GM19025 (cell line): ENCODE data around the gene PIF1.

Experiments
- ATAC-seq: cut with Tn5 transposase; IDR thresholded peaks from one replicate; pipeline ENCODE4 v1.9.1; 2021; ENCODE audit warnings: mild to moderate bottlenecking, low read depth, moderate library complexity; ENCODE audit not compliant: unreplicated experiment

PIF1 gene, protein sequence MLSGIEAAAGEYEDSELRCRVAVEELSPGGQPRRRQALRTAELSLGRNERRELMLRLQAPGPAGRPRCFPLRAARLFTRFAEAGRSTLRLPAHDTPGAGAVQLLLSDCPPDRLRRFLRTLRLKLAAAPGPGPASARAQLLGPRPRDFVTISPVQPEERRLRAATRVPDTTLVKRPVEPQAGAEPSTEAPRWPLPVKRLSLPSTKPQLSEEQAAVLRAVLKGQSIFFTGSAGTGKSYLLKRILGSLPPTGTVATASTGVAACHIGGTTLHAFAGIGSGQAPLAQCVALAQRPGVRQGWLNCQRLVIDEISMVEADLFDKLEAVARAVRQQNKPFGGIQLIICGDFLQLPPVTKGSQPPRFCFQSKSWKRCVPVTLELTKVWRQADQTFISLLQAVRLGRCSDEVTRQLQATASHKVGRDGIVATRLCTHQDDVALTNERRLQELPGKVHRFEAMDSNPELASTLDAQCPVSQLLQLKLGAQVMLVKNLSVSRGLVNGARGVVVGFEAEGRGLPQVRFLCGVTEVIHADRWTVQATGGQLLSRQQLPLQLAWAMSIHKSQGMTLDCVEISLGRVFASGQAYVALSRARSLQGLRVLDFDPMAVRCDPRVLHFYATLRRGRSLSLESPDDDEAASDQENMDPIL

GRCh38 chr15:64825431-64826294, at the start of gene PIF1:
TSS of gene PIF1 (minus strand) at chr15:64825647. CDS start at chr15:64824335, 1,312 bp downstream.
- peak; percentile 71 for ATAC-seq

GRCh38 chr15:64870353-64870752, 44.9 kb upstream of the PIF1 start:
- no peak for ATAC-seq

GRCh38 chr15:64869501-64869900, 44.1 kb upstream of the PIF1 start:
- no peak for ATAC-seq

DNA sequence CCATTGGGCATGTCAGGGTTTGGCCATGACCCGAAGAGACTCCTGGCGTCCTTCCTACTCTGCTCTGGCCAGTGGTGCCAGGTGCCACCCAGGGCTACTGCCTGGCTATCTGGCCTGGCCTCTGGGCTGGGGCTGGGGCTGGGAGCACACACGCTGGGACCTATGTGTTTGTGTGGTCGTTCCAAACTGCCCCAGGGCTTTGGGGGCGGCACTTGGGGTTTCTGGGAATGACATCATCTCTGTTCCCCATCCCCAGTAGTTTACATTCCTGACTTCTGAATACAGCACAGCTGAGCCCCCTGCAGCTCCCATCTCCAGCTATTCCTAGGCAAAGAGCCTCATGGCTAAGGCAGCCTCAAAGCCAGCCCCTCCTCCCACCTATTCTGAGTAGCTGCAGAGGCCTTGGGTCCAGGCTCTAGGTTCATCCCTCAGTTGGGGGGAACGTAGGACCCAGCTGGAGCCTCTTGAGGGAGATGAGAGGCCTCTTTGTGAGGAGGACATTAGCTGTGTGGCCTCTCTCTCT, 40.6 kb upstream of the PIF1 start:
- no peak for ATAC-seq

DNA sequence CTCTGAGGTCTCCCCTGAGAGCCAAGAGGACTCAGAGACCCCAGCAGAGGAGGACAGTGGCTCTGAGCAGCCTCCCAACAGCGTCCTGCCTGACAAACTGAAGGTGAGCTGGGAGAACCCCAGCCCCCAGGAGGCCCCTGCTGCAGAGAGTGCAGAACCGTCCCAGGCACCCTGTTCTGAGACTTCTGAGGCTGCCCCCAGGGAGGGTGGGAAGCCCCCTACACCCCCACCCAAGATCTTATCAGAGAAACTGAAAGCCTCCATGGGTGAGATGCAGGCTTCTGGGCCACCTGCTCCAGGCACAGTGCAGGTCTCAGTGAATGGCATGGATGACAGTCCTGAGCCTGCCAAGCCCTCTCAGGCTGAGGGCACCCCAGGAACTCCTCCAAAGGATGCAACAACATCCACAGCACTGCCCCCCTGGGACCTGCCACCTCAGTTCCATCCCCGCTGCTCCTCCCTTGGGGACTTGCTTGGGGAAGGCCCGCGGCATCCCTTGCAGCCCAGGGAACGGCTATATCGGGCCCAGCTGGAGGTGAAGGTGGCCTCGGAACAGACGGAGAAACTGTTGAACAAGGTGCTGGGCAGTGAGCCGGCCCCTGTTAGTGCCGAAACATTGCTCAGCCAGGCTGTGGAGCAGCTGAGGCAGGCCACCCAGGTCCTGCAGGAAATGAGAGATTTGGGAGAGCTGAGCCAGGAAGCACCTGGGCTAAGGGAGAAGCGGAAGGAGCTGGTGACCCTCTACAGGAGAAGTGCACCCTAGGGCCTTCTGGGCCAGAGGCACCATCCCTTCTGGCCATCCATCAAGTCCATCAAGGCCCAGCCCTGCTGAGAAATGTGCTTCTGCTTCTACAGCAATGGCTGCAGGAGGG, 39.9 kb upstream of the PIF1 start:
- ATAC-seq = peak; percentile 76

- ATAC-seq = no peak
These were observed 38.6 kb upstream of the PIF1 start for GRCh38 chr15:64864068-64864467.

DNA sequence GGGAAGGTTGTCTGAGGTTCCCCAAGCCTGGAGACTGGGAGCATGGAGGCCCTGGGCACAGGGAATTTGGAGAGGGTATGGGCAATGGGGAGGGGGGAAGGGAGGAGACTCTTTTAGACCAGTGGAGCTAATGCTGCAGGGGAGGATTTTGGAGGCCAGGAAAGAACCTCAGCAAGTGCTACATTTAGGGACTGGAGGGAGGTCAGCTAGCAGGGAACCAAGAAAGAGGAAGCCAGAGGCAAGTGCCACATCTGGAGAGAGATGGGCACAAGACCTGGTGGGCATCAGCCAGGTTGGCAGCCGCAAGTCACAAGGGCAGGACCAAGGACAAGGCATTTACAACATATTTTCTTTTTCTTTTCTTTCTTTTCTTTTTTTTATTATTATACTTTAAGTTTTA, 37.0 kb upstream of the PIF1 start:
- no peak for ATAC-seq

DNA sequence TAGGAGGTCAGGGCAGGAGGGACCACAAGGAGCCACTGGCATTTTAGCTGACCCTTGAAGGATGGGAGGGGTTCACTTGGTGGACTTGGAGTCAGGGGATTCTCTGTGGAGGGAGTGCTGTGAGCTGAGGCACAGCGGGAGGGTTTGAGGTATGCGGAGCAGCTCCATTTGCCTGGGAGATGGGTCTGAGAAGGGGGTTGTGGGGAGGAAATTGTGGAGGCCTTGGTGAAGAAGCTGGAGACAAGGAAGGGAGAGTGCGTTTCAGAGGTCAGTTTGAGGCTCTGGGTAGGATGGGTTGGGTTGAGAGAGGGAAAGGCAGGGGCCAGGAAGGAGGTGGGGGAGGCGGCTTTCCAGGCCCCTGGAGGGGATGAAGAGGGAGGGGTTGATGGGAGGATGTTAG, 36.5 kb upstream of the PIF1 start:
- ATAC-seq = no peak

DNA sequence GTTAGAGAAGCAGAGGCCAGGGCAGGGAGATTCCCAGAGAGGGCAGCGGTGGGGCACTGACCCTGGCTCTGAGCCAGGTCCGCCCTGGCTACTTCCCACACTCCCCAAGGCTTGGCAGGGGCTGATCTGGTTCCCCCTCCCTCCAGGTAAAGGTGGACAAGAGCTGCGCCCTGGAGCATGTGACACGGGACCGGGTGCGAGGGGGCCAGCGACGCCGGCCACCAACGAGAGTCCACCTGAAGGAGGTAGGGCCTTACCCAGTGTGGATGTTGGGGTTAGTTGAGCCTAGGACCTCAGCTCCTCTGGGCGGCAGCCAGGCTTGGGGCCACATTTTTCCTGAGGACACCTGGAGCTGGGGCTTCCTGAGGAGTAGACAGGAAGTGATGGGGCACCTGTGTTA, 35.9 kb upstream of the PIF1 start:
- no peak for ATAC-seq

- ATAC-seq = no peak
These were observed 33.8 kb upstream of the PIF1 start for GRCh38 chr15:64859226-64859625.

DNA sequence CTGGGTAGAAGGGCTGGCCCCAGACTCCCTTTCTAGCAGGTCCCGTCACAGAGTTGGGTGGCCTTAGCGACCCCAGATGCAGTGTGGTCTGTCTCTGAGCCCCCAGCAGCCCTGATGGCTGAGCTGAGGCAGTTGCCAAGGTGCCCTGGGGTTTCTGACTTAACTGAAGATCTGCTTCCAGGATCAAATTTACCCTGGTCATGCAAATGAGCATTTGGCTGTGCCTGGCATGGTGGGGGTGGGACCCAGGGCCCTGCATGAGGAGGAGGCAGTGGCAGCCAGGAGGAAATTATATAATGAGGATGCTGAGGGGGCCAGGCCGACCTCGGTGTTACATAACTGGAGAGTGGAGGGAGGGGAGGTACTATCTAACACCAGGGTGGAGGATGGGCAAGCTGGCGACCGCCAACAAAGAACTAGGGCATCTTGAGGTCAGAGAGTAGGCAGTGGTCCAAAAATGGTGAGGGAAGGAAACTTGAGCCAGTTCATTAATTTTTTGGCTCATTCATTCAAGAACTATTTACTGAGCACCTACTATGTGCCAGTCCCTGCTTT, 32.7 kb upstream of the PIF1 start:
- ATAC-seq = no peak

- no peak for ATAC-seq
These were observed 32.0 kb upstream of the PIF1 start for GRCh38 chr15:64857421-64857820.

DNA sequence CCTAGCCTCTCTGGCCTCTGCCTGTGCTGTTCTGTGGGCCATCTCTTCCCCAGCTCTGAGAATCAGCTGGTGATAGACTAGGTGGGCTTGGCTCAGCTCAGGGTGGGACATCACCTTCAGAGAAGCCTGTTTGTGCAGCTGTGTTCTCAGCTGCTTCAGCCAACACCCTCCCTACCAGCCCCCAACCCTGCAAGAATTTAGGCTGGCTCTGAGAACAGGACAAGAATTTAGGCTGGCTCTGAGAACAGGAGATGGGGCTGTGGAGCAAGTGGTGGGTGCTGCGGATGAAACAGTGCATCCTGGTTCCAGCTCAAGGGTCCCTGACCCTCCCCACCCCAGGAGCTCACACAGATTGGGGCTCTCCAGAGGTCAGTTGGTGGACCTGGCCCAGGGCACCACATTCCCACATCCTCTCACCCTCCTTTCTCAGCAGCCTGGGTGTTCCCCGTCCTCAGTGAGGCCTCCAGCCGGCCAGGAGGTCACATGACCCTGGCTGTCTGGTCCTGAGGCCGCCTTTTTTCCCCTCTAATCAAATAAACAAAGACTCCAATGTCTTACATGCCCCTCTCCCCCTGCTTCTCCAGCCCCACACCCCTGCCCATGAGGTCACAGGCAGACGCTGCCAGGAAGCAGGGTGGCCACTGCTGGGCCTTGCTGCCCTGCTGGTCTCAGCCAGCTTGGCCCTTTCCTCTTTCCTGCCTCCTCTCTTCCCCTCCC, 31.1 kb upstream of the PIF1 start:
- no peak for ATAC-seq

GRCh38 chr15:64855205-64855975, 29.9 kb upstream of the PIF1 start:
- ATAC-seq = no peak

- no peak for ATAC-seq
These were observed 29.1 kb upstream of the PIF1 start for GRCh38 chr15:64854526-64854925.

GRCh38 chr15:64854041-64854440, 28.6 kb upstream of the PIF1 start:
- ATAC-seq = no peak

DNA sequence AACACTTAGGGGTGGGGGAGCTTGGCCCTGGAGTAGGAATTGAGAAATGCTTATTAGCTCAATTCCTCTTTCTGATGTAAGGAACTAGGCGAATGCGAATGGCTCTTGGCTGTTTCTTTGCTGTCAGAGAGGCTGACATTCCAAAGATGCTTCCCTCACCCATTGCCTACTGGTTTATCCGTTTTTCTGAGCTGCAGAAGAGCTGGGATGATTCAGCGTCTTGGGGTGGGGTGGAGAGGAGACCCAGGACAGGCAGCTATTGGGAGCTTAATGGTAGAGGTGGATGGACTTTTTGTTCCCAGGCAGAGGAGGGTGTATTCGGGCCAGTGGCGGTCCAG, 26.0 kb upstream of the PIF1 start:
- no peak for ATAC-seq

- no peak for ATAC-seq
These were observed 25.5 kb upstream of the PIF1 start for GRCh38 chr15:64850778-64851502.
